ENCODE measurements around the gene RTN4RL1.
A peak's percentile ranks its signal among the peaks of the same experiment; 100 is the strongest.
"Not testable (repeated sequence)": the region's sequence is repeated elsewhere in the genome, so short reads cannot be mapped to it uniquely, and the experiment has no call there.

RTN4RL1 gene

GRCh38 chr17:1997927-1998742 lies 27.0 kb downstream of the RTN4RL1 start:
- DNase-seq: peak; percentile 35

GRCh38 chr17:1997289-1997926 lies 27.7 kb downstream of the RTN4RL1 start:
- DNase-seq: peak; percentile 29

- DNase-seq: peak; percentile 64
These were observed 28.3 kb downstream of the RTN4RL1 start for GRCh38 chr17:1996800-1997288.

GRCh38 chr17:1995907-1996799 lies 29.0 kb downstream of the RTN4RL1 start:
- peak; percentile 36 for DNase-seq

- DNase-seq: peak; percentile 51
These were observed 29.7 kb downstream of the RTN4RL1 start for GRCh38 chr17:1995321-1995892.

- DNase-seq: no peak
These were observed 30.4 kb downstream of the RTN4RL1 start for GRCh38 chr17:1994707-1995106.

- DNase-seq: no peak
These were observed 32.6 kb downstream of the RTN4RL1 start for GRCh38 chr17:1992541-1992940.

- DNase-seq: no peak
These were observed 36.0 kb downstream of the RTN4RL1 start for GRCh38 chr17:1989135-1989534.

- no peak for DNase-seq
These were observed 38.2 kb downstream of the RTN4RL1 start for GRCh38 chr17:1986783-1987451.

- DNase-seq: no peak
These were observed 39.4 kb downstream of the RTN4RL1 start for GRCh38 chr17:1985686-1986085.

GRCh38 chr17:1985093-1985492 lies 40.0 kb downstream of the RTN4RL1 start:
- no peak for DNase-seq

- DNase-seq: not testable (repeated sequence)
These were observed 42.3 kb downstream of the RTN4RL1 start for GRCh38 chr17:1982793-1983366.

GRCh38 chr17:1980665-1981250 lies 44.4 kb downstream of the RTN4RL1 start:
- DNase-seq: no peak

- peak; percentile 12 for DNase-seq
These were observed 45.8 kb downstream of the RTN4RL1 start for GRCh38 chr17:1979182-1979985.

- DNase-seq: peak; percentile 10
These were observed 46.7 kb downstream of the RTN4RL1 start for GRCh38 chr17:1978396-1978949.

- no peak for DNase-seq
These were observed 47.3 kb downstream of the RTN4RL1 start for GRCh38 chr17:1977583-1978395.

GRCh38 chr17:1976683-1977064 lies 48.5 kb downstream of the RTN4RL1 start:
- DNase-seq: no peak

- DNase-seq: no peak
These were observed 49.0 kb downstream of the RTN4RL1 start for GRCh38 chr17:1976000-1976682.

GRCh38 chr17:1975573-1975972 lies 49.6 kb downstream of the RTN4RL1 start:
- no peak for DNase-seq

Measured in NCI-H1092 treated with DMSO at 0.1 percent for 48 hours (cell line).